K562 (cell line): Measurements from ENCODE around the gene ZNF224. TPM values are rescaled to one million over a fixed set of nuclear protein-coding genes. Genes with fewer than 3 reads are reported as not detected.
A peak's percentile ranks its signal among the peaks of the same experiment; 100 is the strongest.

Experiments used
- CHD4 ChIP-seq: fragments of 200-600 bp; sonication (generic); IDR thresholded peaks from 3 replicates; pipeline ENCODE4 v1.6.1; 2012; ENCODE audit warnings: low read depth, mild to moderate bottlenecking, mixed read lengths, low read length, inconsistent platforms; ENCODE audit not compliant: insufficient read depth, insufficient replicate concordance, poor library complexity, severe bottlenecking
- EGR1 ChIP-seq: fragments of 450-650 bp; conservative IDR thresholded peaks from 2 replicates; pipeline ENCODE4 v1.6.1; 2017; ENCODE audit warnings: mild to moderate bottlenecking
- EP400 ChIP-seq: fragments of 450-650 bp; IDR thresholded peaks from 2 replicates; pipeline ENCODE4 v1.6.1; 2017; ENCODE audit warnings: antibody characterized with exemption, mild to moderate bottlenecking, moderate library complexity
- NFE2 ChIP-seq: IDR thresholded peaks from 2 replicates; pipeline ENCODE4 v1.6.1; 2014; ENCODE audit warnings: antibody characterized with exemption, low read depth
- NFYB ChIP-seq: IDR thresholded peaks from 2 replicates; pipeline ENCODE4 v1.6.1; 2011; ENCODE audit warnings: mild to moderate bottlenecking, moderate library complexity; ENCODE audit not compliant: insufficient read length; ENCODE audit errors: extremely low read depth
- NR2C1 ChIP-seq, 2 experiments: fragments of 450-650 bp; IDR thresholded peaks; 2 replicates each; pipeline ENCODE4 v1.6.1; 2017; ENCODE audit warnings: mild to moderate bottlenecking in 2 of 2, antibody characterized with exemption in 1 of 2, inconsistent platforms in 1 of 2, missing compliant biosample characterization in 1 of 2, missing genetic modification characterization in 1 of 2
- XRCC5 ChIP-seq: fragments of 200-400 bp; formaldehyde crosslinking; IDR thresholded peaks from 2 replicates; pipeline ENCODE4 v1.6.1; 2017; ENCODE audit warnings: low read depth, mild to moderate bottlenecking, low read length
- ZC3H4 ChIP-seq: sonication (generic); formaldehyde crosslinking; IDR thresholded peaks from 2 replicates; pipeline ENCODE4 v1.9.0; 2021; ENCODE audit warnings: missing genetic modification reagents, borderline replicate concordance
- ZNF589 ChIP-seq: fragments of 200-800 bp; sonication (Bioruptor generic); IDR thresholded peaks from 2 replicates; pipeline ENCODE4 v1.6.1; 2016; ENCODE audit warnings: low read depth, missing genetic modification characterization, missing compliant biosample characterization
- polyA plus RNA-seq, 8 experiments: library from polyadenylated mRNA; depleted of rRNA in 4 of 8; stranded (reverse) in 5 of 8; unstranded in 3 of 8; fragments of >200 nt; fragmentation: Nextera tagmentation in 2 of 8; fragmentation: Illumina TruSeq in 1 of 8; extraction: Ambion mirVana in 2 of 8; extraction: Trizol in 1 of 8; gene quantifications; 2 replicates each; pipeline versions ENCODE4 v1.2.1 to v1.2.3, GENCODE V29; 2011 to 2014; ENCODE audit warnings: inconsistent platforms in 1 of 8, missing spikeins in 1 of 8
- total RNA-seq, 7 experiments: library from RNA; depleted of rRNA in 6 of 7; stranded (reverse); fragments of >200 nt in 6 of 7; fragmentation: Illumina TruSeq in 2 of 7; extraction: Trizol in 2 of 7; gene quantifications; 2 replicates each; pipeline versions ENCODE4 v1.2.1 to v1.2.3, GENCODE V29; 2011 to 2021; ENCODE audit warnings: low replicate concordance in 1 of 7
- TF ChIP-seq, protein P1 (sequence below), 2 experiments: fragments of 450-650 bp in 1 of 2; sonication (generic) in 1 of 2; formaldehyde crosslinking in 1 of 2; IDR thresholded peaks; 2 replicates each; pipeline versions ENCODE4 v1.7.1 to v1.9.0; 2016 to 2022; ENCODE audit warnings: inconsistent platforms in 1 of 2, mild to moderate bottlenecking in 1 of 2, missing genetic modification reagents in 1 of 2
- TF ChIP-seq, protein P2 (sequence below): fragments of 450-650 bp; IDR thresholded peaks from 2 replicates; pipeline ENCODE4 v1.6.1; 2016
- TF ChIP-seq, protein P3 (sequence below): fragments of 450-650 bp; IDR thresholded peaks from 2 replicates; pipeline ENCODE4 v1.6.1; 2016; ENCODE audit warnings: missing biosample characterization, missing genetic modification characterization
- TF ChIP-seq, protein P4 (sequence below), 2 experiments: fragments of 250-450 bp in 1 of 2; fragments of 450-650 bp in 1 of 2; sonication (Bioruptor Pico) in 1 of 2; IDR thresholded peaks; 2 replicates each; pipeline versions ENCODE4 v1.6.1 to v1.8.0; 2016 to 2021; ENCODE audit warnings: mild to moderate bottlenecking in 2 of 2, moderate library complexity in 2 of 2, missing compliant biosample characterization in 1 of 2, missing genetic modification characterization in 1 of 2

ZNF224 gene
- total and polyA plus RNA-seq, 9 of the 15 experiments (the other 6 are each of a cell fraction or from before 2014, with no cell fraction given) = 4.4 to 15.6 (median 10.0) TPM

DNA sequence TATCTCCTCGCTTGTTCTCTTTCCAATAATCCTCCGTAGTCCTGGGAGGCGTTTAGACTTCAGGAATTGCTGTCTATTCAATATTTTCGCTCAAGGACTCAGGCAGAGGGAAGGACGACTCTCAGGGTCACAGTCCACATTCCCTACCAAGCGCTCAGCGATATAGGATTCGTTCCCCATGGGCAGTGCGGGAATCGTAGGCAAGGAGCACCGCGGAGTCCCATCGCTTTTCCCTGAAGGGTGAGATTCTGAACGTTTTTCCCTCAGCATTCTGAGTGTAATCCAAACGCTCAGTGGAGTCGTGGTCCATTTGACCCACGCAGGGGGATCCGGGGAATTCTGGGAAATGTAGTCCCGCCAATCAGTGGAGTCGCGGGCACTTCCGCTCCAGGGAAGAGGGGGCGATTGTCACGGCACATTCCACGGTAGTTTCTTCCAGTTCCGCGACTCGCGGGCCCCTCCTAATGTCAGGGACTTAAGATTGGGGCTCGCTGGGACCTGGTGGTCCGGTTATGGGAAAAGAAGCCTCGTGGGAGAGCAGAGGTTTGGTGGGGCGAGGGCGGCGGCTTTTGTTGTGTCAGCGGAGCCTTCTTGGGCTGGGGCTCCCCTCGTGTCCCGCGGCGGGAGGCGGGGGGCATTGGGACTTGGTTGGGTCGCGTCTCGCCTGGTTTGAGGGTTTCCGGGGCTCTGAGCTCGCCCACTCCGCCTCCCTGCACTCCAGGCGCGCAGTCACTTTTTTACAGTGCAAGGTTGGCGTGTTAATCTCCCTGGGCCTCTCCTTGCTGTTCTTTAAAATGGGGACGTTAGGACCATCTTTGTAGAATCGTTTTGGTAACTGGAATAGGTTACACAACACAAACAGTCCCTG, 47.3 kb downstream of the ZNF224 start, which contains the start of gene ZNF234 (continued):
- TF ChIP-seq, protein P1, sequence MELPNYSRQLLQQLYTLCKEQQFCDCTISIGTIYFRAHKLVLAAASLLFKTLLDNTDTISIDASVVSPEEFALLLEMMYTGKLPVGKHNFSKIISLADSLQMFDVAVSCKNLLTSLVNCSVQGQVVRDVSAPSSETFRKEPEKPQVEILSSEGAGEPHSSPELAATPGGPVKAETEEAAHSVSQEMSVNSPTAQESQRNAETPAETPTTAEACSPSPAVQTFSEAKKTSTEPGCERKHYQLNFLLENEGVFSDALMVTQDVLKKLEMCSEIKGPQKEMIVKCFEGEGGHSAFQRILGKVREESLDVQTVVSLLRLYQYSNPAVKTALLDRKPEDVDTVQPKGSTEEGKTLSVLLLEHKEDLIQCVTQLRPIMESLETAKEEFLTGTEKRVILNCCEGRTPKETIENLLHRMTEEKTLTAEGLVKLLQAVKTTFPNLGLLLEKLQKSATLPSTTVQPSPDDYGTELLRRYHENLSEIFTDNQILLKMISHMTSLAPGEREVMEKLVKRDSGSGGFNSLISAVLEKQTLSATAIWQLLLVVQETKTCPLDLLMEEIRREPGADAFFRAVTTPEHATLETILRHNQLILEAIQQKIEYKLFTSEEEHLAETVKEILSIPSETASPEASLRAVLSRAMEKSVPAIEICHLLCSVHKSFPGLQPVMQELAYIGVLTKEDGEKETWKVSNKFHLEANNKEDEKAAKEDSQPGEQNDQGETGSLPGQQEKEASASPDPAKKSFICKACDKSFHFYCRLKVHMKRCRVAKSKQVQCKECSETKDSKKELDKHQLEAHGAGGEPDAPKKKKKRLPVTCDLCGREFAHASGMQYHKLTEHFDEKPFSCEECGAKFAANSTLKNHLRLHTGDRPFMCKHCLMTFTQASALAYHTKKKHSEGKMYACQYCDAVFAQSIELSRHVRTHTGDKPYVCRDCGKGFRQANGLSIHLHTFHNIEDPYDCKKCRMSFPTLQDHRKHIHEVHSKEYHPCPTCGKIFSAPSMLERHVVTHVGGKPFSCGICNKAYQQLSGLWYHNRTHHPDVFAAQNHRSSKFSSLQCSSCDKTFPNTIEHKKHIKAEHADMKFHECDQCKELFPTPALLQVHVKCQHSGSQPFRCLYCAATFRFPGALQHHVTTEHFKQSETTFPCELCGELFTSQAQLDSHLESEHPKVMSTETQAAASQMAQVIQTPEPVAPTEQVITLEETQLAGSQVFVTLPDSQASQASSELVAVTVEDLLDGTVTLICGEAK (IDR thresholded peaks at IDR 0.05) = peak; percentile 71
- TF ChIP-seq, protein P1 (CRISPR knock-in tag; IDR thresholded peaks at IDR 0.05) = no peak
- TF ChIP-seq, protein P2, sequence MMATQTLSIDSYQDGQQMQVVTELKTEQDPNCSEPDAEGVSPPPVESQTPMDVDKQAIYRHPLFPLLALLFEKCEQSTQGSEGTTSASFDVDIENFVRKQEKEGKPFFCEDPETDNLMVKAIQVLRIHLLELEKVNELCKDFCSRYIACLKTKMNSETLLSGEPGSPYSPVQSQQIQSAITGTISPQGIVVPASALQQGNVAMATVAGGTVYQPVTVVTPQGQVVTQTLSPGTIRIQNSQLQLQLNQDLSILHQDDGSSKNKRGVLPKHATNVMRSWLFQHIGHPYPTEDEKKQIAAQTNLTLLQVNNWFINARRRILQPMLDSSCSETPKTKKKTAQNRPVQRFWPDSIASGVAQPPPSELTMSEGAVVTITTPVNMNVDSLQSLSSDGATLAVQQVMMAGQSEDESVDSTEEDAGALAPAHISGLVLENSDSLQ = peak; percentile 58
- TF ChIP-seq EP400 (0 out of 2 replicates have a peak, but pooled peaks have one; percentile 28), XRCC5 (no peak), CHD4 (peak; percentile 78), NFYB (peak; percentile 10), ZNF589 (no peak), EGR1 (peak; percentile 57), ZC3H4 (CRISPR knock-in tag) (no peak), NFE2 (no peak), NR2C1 (IDR thresholded peaks at IDR 0.05) (peak; percentile 86), NR2C1 (tag; IDR thresholded peaks at IDR 0.05) (peak; percentile 90)
- TF ChIP-seq, protein P3, sequence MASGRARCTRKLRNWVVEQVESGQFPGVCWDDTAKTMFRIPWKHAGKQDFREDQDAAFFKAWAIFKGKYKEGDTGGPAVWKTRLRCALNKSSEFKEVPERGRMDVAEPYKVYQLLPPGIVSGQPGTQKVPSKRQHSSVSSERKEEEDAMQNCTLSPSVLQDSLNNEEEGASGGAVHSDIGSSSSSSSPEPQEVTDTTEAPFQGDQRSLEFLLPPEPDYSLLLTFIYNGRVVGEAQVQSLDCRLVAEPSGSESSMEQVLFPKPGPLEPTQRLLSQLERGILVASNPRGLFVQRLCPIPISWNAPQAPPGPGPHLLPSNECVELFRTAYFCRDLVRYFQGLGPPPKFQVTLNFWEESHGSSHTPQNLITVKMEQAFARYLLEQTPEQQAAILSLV = no peak
- TF ChIP-seq, protein P4, sequence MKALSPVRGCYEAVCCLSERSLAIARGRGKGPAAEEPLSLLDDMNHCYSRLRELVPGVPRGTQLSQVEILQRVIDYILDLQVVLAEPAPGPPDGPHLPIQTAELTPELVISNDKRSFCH (CRISPR knock-in tag; IDR thresholded peaks at IDR 0.05) = no peak
- TF ChIP-seq, protein P4 (tag; IDR thresholded peaks at IDR 0.05) = no peak
